GM18520 (cell line): ENCODE results near the gene MEST.
"Not testable (repeated sequence)": the region's sequence is repeated elsewhere in the genome, so short reads cannot be mapped to it uniquely, and the experiment has no call there.

Source experiments
- ATAC-seq: cut with Tn5 transposase; IDR thresholded peaks from one replicate; pipeline ENCODE4 v1.9.1; 2021; ENCODE audit not compliant: unreplicated experiment

MEST gene

DNA sequence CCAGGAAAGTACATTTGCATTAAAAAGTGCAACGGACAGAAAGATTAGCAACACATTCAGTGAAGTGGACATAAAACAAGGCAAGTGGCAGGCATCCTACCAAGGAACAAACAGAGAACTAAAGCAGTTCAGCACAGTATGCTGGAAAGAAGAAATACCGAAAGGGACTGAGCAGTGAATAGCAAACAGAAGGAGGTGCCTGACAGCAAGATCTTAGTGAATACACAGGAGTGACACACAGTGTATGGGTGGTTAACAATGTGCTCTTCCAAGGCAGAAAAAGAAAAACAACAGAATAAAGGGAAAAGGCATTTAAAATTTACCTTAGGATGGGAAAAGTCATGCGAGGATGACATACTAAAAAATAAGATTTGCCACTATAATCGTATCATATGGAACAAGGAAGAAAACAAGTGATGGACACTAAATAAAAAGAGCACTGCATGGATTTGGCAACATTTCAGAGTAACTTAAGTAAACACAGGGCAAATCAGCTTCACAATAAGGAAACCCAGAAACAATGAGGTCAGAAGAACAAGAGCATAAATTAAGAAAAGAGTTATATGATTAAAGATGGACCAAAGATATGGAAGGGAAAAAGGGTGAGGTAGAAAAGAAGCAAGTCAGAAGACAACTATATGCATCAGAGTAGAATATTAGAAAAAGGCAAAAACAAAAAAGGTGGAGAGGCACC lies 29.5 kb downstream of the MEST start:
- ATAC-seq = no peak

DNA sequence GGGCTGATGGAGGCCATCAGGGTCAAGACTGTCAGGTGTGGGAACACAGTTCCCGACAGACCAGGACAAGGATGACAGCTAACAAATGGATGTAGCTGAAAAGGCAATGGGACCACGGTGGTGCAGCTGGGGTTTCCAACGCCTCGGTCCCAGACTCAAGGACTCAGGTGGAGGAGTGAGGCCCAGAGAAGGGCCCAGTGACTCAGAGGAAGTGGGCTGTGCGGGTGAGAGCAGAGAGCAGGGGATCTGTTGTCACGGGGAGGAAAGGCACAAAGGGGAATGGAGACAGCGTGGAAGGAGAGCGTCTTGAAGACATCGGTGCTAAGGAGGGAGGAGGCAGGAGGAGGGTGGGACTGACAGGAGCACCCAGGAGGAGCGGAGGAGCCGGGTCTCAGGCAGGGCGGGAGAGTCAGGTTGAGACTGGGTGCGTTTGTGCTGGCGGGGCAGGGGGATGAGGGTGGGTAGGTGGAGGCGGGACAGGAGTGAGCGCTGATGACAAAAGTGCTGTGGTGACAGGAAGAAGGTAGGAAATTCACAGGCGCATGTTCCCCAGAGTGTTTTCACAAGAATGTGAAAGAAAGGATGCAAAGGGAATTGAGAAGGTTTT lies 31.7 kb downstream of the MEST start:
- ATAC-seq = not testable (repeated sequence)

DNA sequence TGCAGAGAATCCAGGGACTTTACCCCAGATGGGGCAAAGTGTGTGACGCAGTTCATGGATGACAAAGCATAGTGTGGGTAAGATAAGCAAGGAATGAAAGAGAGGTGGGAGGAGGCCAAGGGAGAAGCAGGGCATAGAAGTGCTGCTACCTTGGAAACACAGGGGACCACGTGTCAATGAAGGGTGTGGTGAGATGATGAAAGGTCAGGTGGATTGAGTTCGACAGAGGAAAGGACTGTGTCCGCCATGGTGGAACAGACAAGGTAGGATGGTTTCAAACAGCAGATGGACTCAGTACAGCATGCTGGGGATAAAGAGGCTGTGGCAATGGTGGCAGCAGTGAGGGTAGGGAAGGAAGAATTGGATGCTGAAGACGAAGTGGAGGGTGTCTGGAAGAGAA lies 32.7 kb downstream of the MEST start:
- ATAC-seq = no peak

DNA sequence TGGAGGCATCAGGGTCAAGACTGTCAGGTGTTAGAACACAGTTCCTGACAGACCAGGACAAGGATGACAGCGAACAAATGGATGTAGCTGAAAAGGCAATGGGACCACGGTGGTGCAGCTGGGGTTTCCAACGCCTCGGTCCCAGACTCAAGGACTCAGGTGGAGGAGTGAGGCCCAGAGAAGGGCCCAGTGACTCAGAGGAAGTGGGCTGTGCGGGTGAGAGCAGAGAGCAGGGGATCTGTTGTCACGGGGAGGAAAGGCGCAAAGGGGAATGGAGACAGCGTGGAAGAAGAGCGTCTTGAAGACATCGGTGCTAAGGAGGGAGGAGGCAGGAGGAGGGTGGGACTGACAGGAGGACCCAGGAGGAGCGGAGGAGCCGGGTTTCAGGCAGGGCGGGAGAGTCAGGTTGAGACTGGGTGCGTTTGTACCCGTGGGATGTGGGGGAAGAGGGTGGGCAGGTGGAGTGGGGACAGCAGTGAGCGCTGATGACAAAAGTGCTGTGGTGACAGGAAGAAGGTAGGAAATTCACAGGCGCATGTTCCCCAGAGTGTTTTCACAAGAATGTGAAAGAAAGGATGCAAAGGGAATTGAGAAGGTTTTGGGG lies 36.0 kb downstream of the MEST start:
- ATAC-seq = not testable (repeated sequence)

DNA sequence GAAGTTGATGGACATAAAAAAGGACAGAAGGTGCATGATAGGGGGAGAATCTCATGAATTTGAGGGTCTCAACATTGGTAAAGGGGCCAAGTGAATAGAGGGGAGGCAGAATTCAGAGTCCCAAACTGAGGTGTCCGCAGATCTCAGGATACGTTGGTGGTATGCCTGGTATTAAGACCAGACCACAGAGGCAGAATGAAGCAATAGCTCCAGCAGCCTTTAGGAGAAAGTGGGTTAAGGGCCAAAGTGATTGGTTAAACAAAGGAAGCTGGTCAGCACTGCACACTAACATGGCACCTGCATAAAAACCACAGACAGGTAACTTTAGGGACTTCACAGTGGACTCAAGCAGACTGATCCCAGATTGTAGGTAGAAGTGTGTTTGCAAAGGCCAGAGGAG lies 37.5 kb downstream of the MEST start:
- ATAC-seq = no peak

DNA sequence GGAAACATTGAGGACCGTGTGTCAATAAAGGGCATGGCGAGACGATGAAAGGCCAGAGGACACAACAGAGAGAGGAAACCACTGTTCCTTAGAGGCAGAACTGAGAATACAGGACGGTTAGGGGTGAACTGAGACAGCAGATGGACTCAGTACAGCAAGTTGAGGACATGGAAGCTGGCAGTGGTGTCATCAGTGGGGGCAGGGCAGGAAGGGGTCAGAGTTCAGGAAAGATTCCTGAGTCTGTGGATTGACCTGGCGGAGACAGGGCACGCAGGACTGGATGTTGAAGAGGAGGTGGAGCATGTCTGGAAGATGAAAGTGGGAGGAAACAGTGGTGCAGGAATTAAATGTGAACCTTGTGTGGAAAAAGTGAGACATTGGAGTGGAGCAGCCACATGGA lies 46.0 kb downstream of the MEST start:
- not testable (repeated sequence) for ATAC-seq

DNA sequence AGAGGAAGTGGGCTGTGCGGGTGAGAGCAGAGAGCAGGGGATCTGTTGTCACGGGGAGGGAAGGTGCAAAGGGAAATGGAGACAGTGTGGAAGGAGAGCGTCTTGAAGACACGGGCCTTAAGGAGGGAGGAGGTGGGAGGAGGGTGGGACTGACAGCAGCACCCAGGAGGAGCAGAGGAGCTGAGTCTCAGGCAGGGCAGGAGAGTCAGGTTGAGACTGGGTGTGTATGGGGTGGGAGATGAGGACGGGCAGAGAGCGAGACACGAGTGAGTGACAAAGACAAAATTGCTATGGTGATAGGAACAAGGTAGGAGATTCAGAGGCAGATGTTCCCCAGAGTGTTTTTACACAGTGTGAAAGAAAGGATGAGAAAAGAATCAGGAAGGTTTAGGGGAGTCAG lies 49.4 kb downstream of the MEST start:
- not testable (repeated sequence) for ATAC-seq

DNA sequence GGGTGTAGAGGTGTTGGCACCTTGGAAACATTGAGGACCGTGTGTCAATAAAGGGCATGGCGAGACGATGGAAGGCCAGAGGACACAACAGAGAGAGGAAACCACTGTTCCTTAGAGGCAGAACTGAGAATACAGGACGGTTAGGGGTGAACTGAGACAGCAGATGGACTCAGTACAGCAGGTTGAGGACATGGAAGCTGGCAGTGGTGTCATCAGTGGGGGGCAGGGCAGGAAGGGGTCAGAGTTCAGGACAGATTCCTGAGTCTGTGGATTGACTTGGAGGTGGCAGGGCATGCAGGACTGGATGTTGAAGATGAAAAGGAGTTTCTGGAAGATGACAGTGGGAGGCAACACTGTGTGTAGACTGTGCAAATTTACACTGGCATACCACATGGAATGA lies 50.4 kb downstream of the MEST start:
- not testable (repeated sequence) for ATAC-seq

DNA sequence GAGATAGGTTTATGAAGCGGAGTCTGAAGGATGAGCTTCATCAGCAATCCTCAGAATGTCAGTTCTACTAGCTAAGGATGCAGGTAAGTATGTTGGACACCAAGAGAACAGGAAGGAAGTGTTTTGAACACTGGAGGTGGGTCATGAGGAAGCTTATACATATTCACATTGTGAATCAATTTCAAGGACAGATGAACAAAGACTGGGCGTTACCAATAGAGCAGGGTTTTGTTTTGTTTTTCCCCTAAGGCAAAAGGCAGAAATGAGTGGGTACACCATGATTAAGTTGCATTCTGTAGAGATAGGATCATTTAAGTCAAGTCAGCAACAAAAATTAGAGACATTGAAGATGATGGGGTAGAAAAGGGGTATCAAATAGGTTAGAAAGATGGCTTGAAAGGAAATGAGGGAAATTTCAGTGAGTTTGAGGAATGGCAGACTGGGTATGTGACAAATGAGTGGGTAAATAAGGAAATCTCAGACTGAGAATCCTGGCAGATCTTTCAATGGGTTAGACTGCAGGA lies 51.7 kb downstream of the MEST start:
- ATAC-seq = no peak

DNA sequence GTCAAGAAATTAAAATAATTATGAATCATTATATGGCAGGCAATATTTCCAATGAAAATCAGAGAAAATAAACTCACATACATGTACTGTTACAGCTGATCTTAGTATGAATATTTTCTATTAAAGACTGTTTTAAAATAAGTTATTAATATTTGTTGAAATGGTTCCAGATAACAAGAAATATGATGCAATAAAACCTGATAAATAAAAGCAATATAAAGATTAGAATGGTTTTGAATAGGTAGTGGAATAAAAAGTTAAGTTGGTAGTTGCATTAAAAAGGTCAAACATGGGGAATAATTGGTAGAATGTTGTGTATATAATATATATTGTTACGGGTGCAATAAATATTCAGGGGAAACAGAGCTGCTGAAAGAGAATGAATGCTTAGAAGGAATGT lies 52.5 kb downstream of the MEST start:
- no peak for ATAC-seq

DNA sequence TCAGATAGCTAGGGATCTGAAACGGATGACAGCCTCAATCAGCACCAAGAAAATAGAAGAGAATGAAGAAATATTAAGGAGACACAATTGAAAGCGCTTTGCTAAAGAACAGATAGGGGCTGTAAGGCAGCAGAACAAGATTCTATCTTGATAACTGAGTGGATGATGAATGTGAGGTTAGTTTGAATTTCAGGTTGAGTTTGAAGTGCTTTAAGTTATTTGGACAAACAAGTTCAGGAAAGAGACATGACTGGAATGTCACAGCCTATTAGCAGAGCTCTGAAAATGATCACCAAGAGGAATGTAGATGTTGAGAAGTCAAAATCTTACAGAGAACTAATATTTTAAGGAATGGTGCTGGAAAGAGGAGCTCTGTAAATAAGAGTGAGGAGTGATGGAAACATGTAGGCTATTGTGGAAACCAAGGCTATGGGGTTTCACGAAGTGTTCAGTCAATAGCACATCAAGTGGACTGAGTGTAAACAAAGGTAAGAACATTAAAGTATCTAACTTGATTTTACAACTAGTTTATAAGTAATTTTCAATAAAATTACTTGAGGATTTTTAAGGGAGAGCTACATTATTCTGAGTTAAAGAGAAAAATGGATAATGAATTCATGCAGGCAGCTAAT lies 61.6 kb downstream of the MEST start:
- no peak for ATAC-seq

DNA sequence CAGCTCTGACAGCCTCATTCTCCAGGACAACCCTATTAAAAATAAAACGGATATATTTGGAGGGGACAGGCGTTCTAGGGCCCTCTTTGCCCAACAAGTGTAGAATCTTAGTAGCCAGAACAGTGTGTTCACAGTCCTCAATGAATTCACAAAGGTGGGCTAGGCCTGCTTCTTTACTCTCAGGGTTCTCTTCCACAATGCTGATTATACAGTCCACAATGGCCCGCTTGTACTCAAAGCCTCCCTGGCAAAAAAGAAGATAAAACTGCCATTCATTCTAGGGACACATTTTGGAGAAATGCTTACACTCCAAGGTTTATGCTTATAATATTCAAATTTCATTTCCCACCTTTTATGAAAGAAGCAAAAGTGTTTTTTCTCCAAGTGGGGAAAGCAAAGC lies 62.6 kb downstream of the MEST start:
- ATAC-seq = no peak
